ENCODE results near the gene KRTAP19-7. TPM values are rescaled to one million over a fixed set of nuclear protein-coding genes. Genes with fewer than 3 reads are reported as not detected.

The KRTAP19-7 gene
- polyA plus RNA-seq, 3 donors = not detected

DNA sequence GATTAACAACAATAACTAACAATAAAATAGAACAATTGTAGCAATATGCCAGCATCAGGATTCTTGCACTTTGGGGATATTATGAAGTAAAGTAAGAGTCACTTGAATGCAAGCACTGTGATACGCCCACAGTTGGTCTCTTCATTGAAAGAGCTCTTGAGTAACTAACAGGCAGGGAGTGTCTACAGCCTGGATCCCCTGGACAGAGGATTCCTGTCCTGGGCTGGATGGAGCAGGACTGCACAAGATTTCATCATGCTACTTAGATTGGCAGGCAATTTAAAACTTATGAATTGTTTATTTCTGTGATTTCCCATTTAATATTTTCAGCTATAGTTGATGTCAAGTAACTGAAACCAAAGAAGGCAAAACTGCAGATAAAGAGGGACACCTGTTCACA lies 45.4 kb downstream of the KRTAP19-7 start:
- H3K27ac Mint-ChIP-seq = no peak overlapping the region
- no peak for DNase-seq
- WGBS (ENCODE audit: insufficient coverage) = 70% methylated on average over 1 of the region's 1 CpG
- H3K27me3 Mint-ChIP-seq (ENCODE audit: low read depth in 3 of 3) = peaks cover 0 to 3% (median 0%) of the 10 kb centered on the region in 3 donors
- no peaks in the 10 kb centered on the region for H3K4me1 Mint-ChIP-seq
- H3K9me3 Mint-ChIP-seq = peaks cover 0 to 12% (median 3%) of the 10 kb centered on the region in 7 donors
- no peaks in the 10 kb centered on the region for H3K79me2 ChIP-seq (ENCODE audit: insufficient read depth, low read length)
- no peak overlapping the region for H3K27ac ChIP-seq (ENCODE audit: low read depth in 1 of 2, low read length in 2 of 2)
- intact Hi-C loops (cut with micrococcal nuclease) = no loop called here
- H3K4me2 ChIP-seq (replicated peaks; ENCODE audit: extremely low read depth, low read length, poor library complexity, severe bottlenecking) = no peak overlapping the region
- no peaks in the 10 kb centered on the region for H3K4me1 ChIP-seq (ENCODE audit: control insufficient read depth in 1 of 2, insufficient read depth in 2 of 2, low read length in 2 of 2)
- H3K36me3 Mint-ChIP-seq = no peaks in the 10 kb centered on the region
- H3K9me3 ChIP-seq (replicated peaks in 1 of 2; ENCODE audit: control insufficient read depth in 1 of 2, insufficient read depth in 1 of 2, low read length in 2 of 2) = peaks cover 0 to 8% of the 10 kb centered on the region in 2 donors
- no peak overlapping the region for H3K9ac ChIP-seq (ENCODE audit: insufficient read depth, low read length, poor library complexity, severe bottlenecking)
- H2AFZ ChIP-seq (ENCODE audit: insufficient read depth, low read depth, low read length, poor library complexity, severe bottlenecking) = no peak overlapping the region
- H4K20me1 ChIP-seq (ENCODE audit: insufficient read depth, low read length) = no peaks in the 10 kb centered on the region
- TF ChIP-seq, protein P1, sequence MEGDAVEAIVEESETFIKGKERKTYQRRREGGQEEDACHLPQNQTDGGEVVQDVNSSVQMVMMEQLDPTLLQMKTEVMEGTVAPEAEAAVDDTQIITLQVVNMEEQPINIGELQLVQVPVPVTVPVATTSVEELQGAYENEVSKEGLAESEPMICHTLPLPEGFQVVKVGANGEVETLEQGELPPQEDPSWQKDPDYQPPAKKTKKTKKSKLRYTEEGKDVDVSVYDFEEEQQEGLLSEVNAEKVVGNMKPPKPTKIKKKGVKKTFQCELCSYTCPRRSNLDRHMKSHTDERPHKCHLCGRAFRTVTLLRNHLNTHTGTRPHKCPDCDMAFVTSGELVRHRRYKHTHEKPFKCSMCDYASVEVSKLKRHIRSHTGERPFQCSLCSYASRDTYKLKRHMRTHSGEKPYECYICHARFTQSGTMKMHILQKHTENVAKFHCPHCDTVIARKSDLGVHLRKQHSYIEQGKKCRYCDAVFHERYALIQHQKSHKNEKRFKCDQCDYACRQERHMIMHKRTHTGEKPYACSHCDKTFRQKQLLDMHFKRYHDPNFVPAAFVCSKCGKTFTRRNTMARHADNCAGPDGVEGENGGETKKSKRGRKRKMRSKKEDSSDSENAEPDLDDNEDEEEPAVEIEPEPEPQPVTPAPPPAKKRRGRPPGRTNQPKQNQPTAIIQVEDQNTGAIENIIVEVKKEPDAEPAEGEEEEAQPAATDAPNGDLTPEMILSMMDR (IDR thresholded peaks at IDR 0.05) = no peak
- no peak overlapping the region for H3K4me3 ChIP-seq (replicated peaks in 1 of 3; ENCODE audit: low read depth in 2 of 3, low read length in 3 of 3)
- H3K4me3 Mint-ChIP-seq = no peak overlapping the region
- H3K36me3 ChIP-seq (replicated peaks in 1 of 2; ENCODE audit: control insufficient read depth in 1 of 2, insufficient read depth in 2 of 2, low read length in 2 of 2) = no peaks in the 10 kb centered on the region
- no peaks in the 10 kb centered on the region for H3K27me3 ChIP-seq (ENCODE audit: control insufficient read depth in 2 of 2, insufficient read depth in 2 of 2, low read length in 2 of 2)

Small RNAs within 50 kb of the gene (small RNA-seq; reads per million reads assigned to genes)
- not detected for gene AP000567.1 (ENCODE audit: insufficient read length, low read depth)
- not detected for gene KRTAP19-10P (ENCODE audit: insufficient read length, low read depth)
- gene KRTAP19-11P (ENCODE audit: insufficient read length, low read depth) = not detected
- gene KRTAP22-1 (ENCODE audit: insufficient read length, low read depth) = not detected
- not detected for gene KRTAP22-2 (ENCODE audit: insufficient read length, low read depth)

Other genes with a start within 250 kb of the KRTAP19-7 start
- gene KRTAP26-1, start 241.0 kb downstream of the KRTAP19-7 start, polyA plus RNA-seq = not detected
- gene KRTAP27-1, start 223.6 kb downstream of the KRTAP19-7 start, polyA plus RNA-seq = not detected
- gene KRTAP23-1, start 212.7 kb downstream of the KRTAP19-7 start, polyA plus RNA-seq = not detected
- gene KRTAP13-2, start 189.0 kb downstream of the KRTAP19-7 start, polyA plus RNA-seq = not detected
- not detected for gene KRTAP13-1, start 165.3 kb downstream of the KRTAP19-7 start, polyA plus RNA-seq
- gene KRTAP13-3, start 135.4 kb downstream of the KRTAP19-7 start, polyA plus RNA-seq = not detected
- not detected for gene KRTAP13-4, start 131.1 kb downstream of the KRTAP19-7 start, polyA plus RNA-seq
- not detected for gene KRTAP15-1, start 121.0 kb downstream of the KRTAP19-7 start, polyA plus RNA-seq
- not detected for gene KRTAP19-1, start 80.9 kb downstream of the KRTAP19-7 start, polyA plus RNA-seq
- not detected for gene KRTAP19-2, start 73.9 kb downstream of the KRTAP19-7 start, polyA plus RNA-seq
- not detected for gene KRTAP19-3, start 69.3 kb downstream of the KRTAP19-7 start, polyA plus RNA-seq
- gene KRTAP19-4, start 64.1 kb downstream of the KRTAP19-7 start, polyA plus RNA-seq = not detected
- not detected for gene KRTAP19-5, start 59.2 kb downstream of the KRTAP19-7 start, polyA plus RNA-seq
- gene KRTAP19-6, start 19.4 kb downstream of the KRTAP19-7 start, polyA plus RNA-seq = not detected
- gene KRTAP22-2, start 29.1 kb upstream of the KRTAP19-7 start, polyA plus RNA-seq = not detected
- gene KRTAP6-3, start 31.1 kb upstream of the KRTAP19-7 start, polyA plus RNA-seq = not detected
- gene KRTAP6-2, start 37.6 kb upstream of the KRTAP19-7 start, polyA plus RNA-seq = not detected
- not detected for gene KRTAP22-1, start 39.8 kb upstream of the KRTAP19-7 start, polyA plus RNA-seq
- gene KRTAP6-1, start 52.6 kb upstream of the KRTAP19-7 start, polyA plus RNA-seq = not detected
- not detected for gene KRTAP20-1, start 55.1 kb upstream of the KRTAP19-7 start, polyA plus RNA-seq
- not detected for gene KRTAP20-4, start 59.3 kb upstream of the KRTAP19-7 start, polyA plus RNA-seq
- not detected for gene KRTAP20-2, start 73.9 kb upstream of the KRTAP19-7 start, polyA plus RNA-seq
- gene KRTAP20-3, start 81.5 kb upstream of the KRTAP19-7 start, polyA plus RNA-seq = not detected
- not detected for gene KRTAP21-3, start 157.5 kb upstream of the KRTAP19-7 start, polyA plus RNA-seq
- gene KRTAP21-2, start 185.9 kb upstream of the KRTAP19-7 start, polyA plus RNA-seq = not detected
- gene KRTAP21-1, start 194.1 kb upstream of the KRTAP19-7 start, polyA plus RNA-seq = not detected